Hepatocyte (in vitro differentiated cells): ENCODE measurements around the gene GALNT17.

Experiments used
- EZH2 ChIP-seq: fragments of 200-600 bp; sonication (generic); IDR thresholded peaks from 2 replicates; pipeline ENCODE4 v1.6.1; 2016; ENCODE audit warnings: antibody characterized with exemption, mild to moderate bottlenecking, borderline replicate concordance
- EZH2phosphoT487 ChIP-seq: fragments of 200-600 bp; sonication (generic); IDR thresholded peaks from one replicate; pipeline ENCODE4 v1.6.1; 2018; ENCODE audit warnings: antibody characterized with exemption, mild to moderate bottlenecking, low read depth, moderate library complexity; ENCODE audit not compliant: unreplicated experiment, severe bottlenecking
- TF ChIP-seq, protein P1 (sequence below): fragments of 200-600 bp; sonication (generic); IDR thresholded peaks from 2 replicates; pipeline ENCODE4 v1.5.1; 2016; ENCODE audit warnings: antibody characterized with exemption, mild to moderate bottlenecking; ENCODE audit not compliant: poor library complexity

DNA sequence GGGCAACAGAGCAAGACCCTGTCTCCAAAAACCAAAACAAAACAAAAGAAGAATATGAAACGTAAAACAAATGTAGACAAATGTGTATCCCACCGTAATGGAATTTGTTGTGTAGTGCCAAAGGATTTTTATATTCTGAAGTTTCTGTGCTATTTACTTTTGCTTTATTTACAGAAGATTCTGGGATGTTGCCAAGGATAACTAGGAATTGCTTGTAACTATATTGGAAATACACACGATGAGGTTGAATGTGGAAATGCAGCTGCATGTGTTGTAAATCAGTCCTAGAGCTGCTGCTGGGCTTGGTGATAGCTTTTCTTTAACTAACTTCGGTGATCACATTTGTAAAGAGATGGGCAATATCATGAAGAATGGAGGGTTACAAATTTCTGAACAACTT is 39.5 kb downstream of the GALNT17 start:
- TF ChIP-seq EZH2 (no peak), EZH2phosphoT487 (no peak)
- TF ChIP-seq, protein P1, sequence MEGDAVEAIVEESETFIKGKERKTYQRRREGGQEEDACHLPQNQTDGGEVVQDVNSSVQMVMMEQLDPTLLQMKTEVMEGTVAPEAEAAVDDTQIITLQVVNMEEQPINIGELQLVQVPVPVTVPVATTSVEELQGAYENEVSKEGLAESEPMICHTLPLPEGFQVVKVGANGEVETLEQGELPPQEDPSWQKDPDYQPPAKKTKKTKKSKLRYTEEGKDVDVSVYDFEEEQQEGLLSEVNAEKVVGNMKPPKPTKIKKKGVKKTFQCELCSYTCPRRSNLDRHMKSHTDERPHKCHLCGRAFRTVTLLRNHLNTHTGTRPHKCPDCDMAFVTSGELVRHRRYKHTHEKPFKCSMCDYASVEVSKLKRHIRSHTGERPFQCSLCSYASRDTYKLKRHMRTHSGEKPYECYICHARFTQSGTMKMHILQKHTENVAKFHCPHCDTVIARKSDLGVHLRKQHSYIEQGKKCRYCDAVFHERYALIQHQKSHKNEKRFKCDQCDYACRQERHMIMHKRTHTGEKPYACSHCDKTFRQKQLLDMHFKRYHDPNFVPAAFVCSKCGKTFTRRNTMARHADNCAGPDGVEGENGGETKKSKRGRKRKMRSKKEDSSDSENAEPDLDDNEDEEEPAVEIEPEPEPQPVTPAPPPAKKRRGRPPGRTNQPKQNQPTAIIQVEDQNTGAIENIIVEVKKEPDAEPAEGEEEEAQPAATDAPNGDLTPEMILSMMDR: no peak
